Kidney (tissue), 14 donors: ENCODE measurements around the gene ZNF750. TPM values are rescaled to one million over a fixed set of nuclear protein-coding genes. Genes with fewer than 3 reads are reported as not detected.
A peak's percentile ranks its signal among the peaks of the same experiment; 100 is the strongest.

Experiments
- DNase-seq, 5 donors: peaks; one replicate each; pipeline ENCODE4 v3.0.0-alpha.2; 2013 to 2020
- FAIRE-seq: peaks from 2 replicates; lab custom pipeline; 2012; peaks lifted over from hg19 to GRCh38; lab: Jason Lieb, UNC
- H3K27ac ChIP-seq, 2 donors: one replicate each; pipeline ENCODE4 v1.7.0; 2013; ENCODE audit warnings: low read depth in 2 of 2, low read length in 2 of 2, inconsistent platforms in 1 of 2
- H3K27me3 ChIP-seq: one replicate; pipeline ENCODE4 v1.7.1; 2013; ENCODE audit warnings: low read length, inconsistent platforms; ENCODE audit not compliant: control insufficient read depth, insufficient read depth
- H3K36me3 ChIP-seq, 3 donors: one replicate each; pipeline versions ENCODE4 v1.7.0 to v1.7.1; 2013; ENCODE audit warnings: low read length in 3 of 3, control low read depth in 1 of 3, inconsistent platforms in 1 of 3; ENCODE audit not compliant: insufficient read depth in 3 of 3, control insufficient read depth in 2 of 3
- H3K4me1 ChIP-seq, 3 donors: one replicate each; pipeline versions ENCODE4 v1.7.0 to v1.7.1; 2013; ENCODE audit warnings: low read length in 3 of 3, inconsistent platforms in 1 of 3, low read depth in 1 of 3; ENCODE audit not compliant: control insufficient read depth in 2 of 3, insufficient read depth in 2 of 3
- H3K4me3 ChIP-seq, 3 donors: one replicate each; pipeline versions ENCODE4 v1.7.0 to v1.8.1; 2013; ENCODE audit warnings: low read length in 3 of 3, control low read depth in 1 of 3, inconsistent platforms in 1 of 3
- H3K9ac ChIP-seq, 3 donors: one replicate each; pipeline versions ENCODE4 v1.7.0 to v1.7.1; 2013; ENCODE audit warnings: low read length in 3 of 3, control low read depth in 1 of 3, inconsistent platforms in 1 of 3
- H3K9me3 ChIP-seq, 3 donors: one replicate each; pipeline versions ENCODE4 v1.7.0 to v1.7.1; 2013; ENCODE audit warnings: low read length in 3 of 3, control low read depth in 1 of 3, inconsistent platforms in 1 of 3; ENCODE audit not compliant: control insufficient read depth in 2 of 3, insufficient read depth in 1 of 3
- CTCF ChIP-seq: IDR thresholded peaks from 3 replicates; pipeline ENCODE4 v1.5.1; 2012; ENCODE audit warnings: mild to moderate bottlenecking, moderate library complexity, borderline replicate concordance; ENCODE audit not compliant: insufficient read depth; ENCODE audit errors: extremely low read depth
- intact Hi-C: fragments of 100-400 bp; cut with DNase I; formaldehyde crosslinking; loops from one replicate; pipeline ENCODE4 v1.11.1; 2022
- polyA plus RNA-seq: library from polyadenylated mRNA; stranded (reverse); fragments of 350-450 nt; fragmentation: Illumina TruSeq; extraction: RNeasy Lipid Tissue Mini Kit (QIAGEN cat#74804); gene quantifications from one replicate; pipeline ENCODE4 v1.2.3, GENCODE V29; 2014; ENCODE audit warnings: low read depth, low replicate concordance; ENCODE audit not compliant: insufficient read depth
- total RNA-seq: library from RNA; stranded (reverse); fragmentation: NEBNext Ultra II Directional; extraction: Animal tissue kit (Norgen Biotek cat#: 25700); gene quantifications from one replicate; pipeline ENCODE4 v1.2.1, GENCODE V29; 2021
- donor health status: control.
- donor health status: control.
- donor health status: control.
- donor health status: control.
- donor health status: control.
- donor health status: DM: yes; HTN: yes; CAD: no.
- donor health status: Normal renal cell carcinoma (clear cell type).

The ZNF750 gene
- total and polyA plus RNA-seq, 2 donors from 2014 or later: 0.25 to 0.30 TPM

- intact Hi-C loops: no loop called here
- Histone ChIP-seq H3K27ac (no peak overlapping the region), H3K36me3 (peaks cover 2 to 10% (median 10%) of the 10 kb centered on the region in 3 donors), H3K9ac (no peak overlapping the region), H3K4me3 (no peak overlapping the region), H3K9me3 (peaks cover 0 to 1% (median 0%) of the 10 kb centered on the region in 3 donors), H3K27me3 (no peaks in the 10 kb centered on the region), H3K4me1 (no peaks in the 10 kb centered on the region)
- DNase-seq (no peak), FAIRE-seq (no peak)
- TF ChIP-seq CTCF: no peak
Observed at GRCh38 chr17:82825540-82826124, 14.2 kb downstream of the ZNF750 start.

GRCh38 chr17:82823004-82823403, 16.8 kb downstream of the ZNF750 start:
- H3K4me1 ChIP-seq: no peaks in the 10 kb centered on the region
- H3K9me3 ChIP-seq: peaks cover 0 to 8% (median 0%) of the 10 kb centered on the region in 3 donors
- TF ChIP-seq CTCF: no peak
- FAIRE-seq (no peak), DNase-seq (peak in 1 of 5 donors; percentile 26)
- H3K27ac ChIP-seq: no peak overlapping the region
- H3K9ac ChIP-seq: no peak overlapping the region
- intact Hi-C loops: no loop called here
- H3K4me3 ChIP-seq: no peak overlapping the region
- H3K36me3 ChIP-seq: peaks cover 2 to 8% (median 2%) of the 10 kb centered on the region in 3 donors
- H3K27me3 ChIP-seq: no peaks in the 10 kb centered on the region

GRCh38 chr17:82822281-82822680, 17.5 kb downstream of the ZNF750 start:
- no peak overlapping the region for H3K4me3 ChIP-seq
- peaks cover 0 to 3% (median 0%) of the 10 kb centered on the region in 3 donors for H3K36me3 ChIP-seq
- H3K9ac ChIP-seq: no peak overlapping the region
- DNase-seq (peak in 1 of 5 donors; percentile 36), FAIRE-seq (no peak)
- TF ChIP-seq CTCF: no peak
- H3K27ac ChIP-seq: no peak overlapping the region
- intact Hi-C loops: no loop called here
- H3K27me3 ChIP-seq: no peaks in the 10 kb centered on the region
- peaks cover 0 to 8% (median 0%) of the 10 kb centered on the region in 3 donors for H3K9me3 ChIP-seq
- no peaks in the 10 kb centered on the region for H3K4me1 ChIP-seq
